Erythroblast (primary cell): ENCODE data around the gene GAL3ST1.
"Not testable (repeated sequence)": the region's sequence is repeated elsewhere in the genome, so short reads cannot be mapped to it uniquely, and the experiment has no call there.

Source experiments
- GATA1 ChIP-seq: IDR thresholded peaks from 2 replicates; pipeline ENCODE4 v1.6.1; 2011; ENCODE audit warnings: low read depth, mild to moderate bottlenecking, control low read depth, low read length, moderate library complexity
- POLR2A ChIP-seq: IDR thresholded peaks from 2 replicates; pipeline ENCODE4 v1.6.1; 2011; ENCODE audit warnings: mild to moderate bottlenecking, low read length

DNA sequence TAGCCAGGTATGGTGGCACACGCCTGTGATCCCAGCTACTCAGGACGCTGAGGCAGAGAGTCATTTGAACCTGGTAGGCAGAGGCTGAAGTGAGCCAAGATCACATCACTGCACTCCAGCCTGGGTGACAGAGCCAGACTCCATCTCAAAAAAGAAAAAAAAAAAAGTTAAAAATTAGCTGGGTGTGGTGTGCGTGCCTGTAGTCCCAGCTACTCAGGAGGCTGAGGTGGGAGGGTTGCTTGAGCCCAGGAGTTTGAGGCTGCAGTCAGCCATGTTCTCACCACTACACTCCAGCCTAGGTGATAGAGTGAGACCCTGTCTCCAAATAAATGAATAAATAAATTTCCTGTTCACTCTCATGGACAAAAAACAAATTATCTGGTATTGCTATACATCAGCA lies 33.0 kb downstream of the GAL3ST1 start:
- TF ChIP-seq POLR2A, GATA1: not testable (repeated sequence)
